Neural progenitor cell (in vitro differentiated cells): ENCODE data around the gene EMSY.

ENCODE experiments used
- CTCF ChIP-seq: fragments of 200-600 bp; sonication (generic); IDR thresholded peaks from 2 replicates; pipeline ENCODE4 v1.5.1; 2017; ENCODE audit warnings: antibody characterized with exemption, mild to moderate bottlenecking
- EZH2 ChIP-seq: fragments of 200-600 bp; sonication (generic); IDR thresholded peaks from 2 replicates; pipeline ENCODE4 v1.6.1; 2017; ENCODE audit warnings: antibody characterized with exemption, mild to moderate bottlenecking, moderate library complexity
- EZH2phosphoT487 ChIP-seq: fragments of 200-600 bp; sonication (generic); IDR thresholded peaks from 2 replicates; pipeline ENCODE4 v1.6.1; 2017; ENCODE audit warnings: antibody characterized with exemption

GRCh38 chr11:76559346-76559745 lies 114.5 kb downstream of the EMSY start:
- TF ChIP-seq EZH2: no peak
- TF ChIP-seq CTCF: no peak
- no peak for TF ChIP-seq EZH2phosphoT487
